ENCODE measurements around the gene MBP.
A peak's percentile ranks its signal among the peaks of the same experiment; 100 is the strongest.

Gene MBP

DNA sequence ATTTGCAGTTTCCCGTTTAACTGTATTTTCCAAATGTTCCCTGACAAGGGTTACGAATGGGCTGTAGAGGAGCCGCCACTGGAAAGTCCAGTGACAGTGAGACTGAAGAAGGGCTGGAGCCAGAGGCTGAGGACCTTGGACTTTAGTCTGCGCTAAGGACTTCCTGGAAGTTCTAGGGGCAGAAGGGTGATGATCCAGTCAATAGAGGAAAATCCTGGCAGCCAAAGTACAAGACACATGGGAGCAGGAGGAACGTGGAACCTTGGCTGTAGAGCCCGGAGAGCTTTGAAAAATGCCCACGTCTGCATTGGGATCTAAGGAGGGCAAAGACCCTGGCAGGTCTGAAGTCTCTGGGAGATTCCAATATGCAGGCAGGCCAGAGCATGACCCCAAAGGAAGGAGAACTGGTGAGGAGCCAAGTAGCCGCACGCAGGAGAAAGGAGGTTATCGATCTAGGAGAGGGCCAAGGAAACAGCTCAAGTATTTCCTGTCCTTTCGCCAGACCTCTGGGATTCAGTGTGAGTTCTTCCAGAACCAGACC is 28.5 kb downstream of the MBP start:
- DNase-seq (ENCODE audit: low read depth): no peak
- no peak overlapping the region for H3K4me3 ChIP-seq (ENCODE audit: low read length)
- TF ChIP-seq, protein P1, sequence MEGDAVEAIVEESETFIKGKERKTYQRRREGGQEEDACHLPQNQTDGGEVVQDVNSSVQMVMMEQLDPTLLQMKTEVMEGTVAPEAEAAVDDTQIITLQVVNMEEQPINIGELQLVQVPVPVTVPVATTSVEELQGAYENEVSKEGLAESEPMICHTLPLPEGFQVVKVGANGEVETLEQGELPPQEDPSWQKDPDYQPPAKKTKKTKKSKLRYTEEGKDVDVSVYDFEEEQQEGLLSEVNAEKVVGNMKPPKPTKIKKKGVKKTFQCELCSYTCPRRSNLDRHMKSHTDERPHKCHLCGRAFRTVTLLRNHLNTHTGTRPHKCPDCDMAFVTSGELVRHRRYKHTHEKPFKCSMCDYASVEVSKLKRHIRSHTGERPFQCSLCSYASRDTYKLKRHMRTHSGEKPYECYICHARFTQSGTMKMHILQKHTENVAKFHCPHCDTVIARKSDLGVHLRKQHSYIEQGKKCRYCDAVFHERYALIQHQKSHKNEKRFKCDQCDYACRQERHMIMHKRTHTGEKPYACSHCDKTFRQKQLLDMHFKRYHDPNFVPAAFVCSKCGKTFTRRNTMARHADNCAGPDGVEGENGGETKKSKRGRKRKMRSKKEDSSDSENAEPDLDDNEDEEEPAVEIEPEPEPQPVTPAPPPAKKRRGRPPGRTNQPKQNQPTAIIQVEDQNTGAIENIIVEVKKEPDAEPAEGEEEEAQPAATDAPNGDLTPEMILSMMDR (conservative IDR thresholded peaks at IDR 0.05; ENCODE audit: low read depth, low read length): no peak

GRCh38 chr18:77103187-77103850 is 29.3 kb downstream of the MBP start:
- DNase-seq (ENCODE audit: low read depth): no peak
- no peak overlapping the region for H3K4me3 ChIP-seq (ENCODE audit: low read length)
- TF ChIP-seq, protein P1 (conservative IDR thresholded peaks at IDR 0.05; ENCODE audit: low read depth, low read length): no peak

GRCh38 chr18:77102259-77103040 is 30.1 kb downstream of the MBP start:
- no peak overlapping the region for H3K4me3 ChIP-seq (ENCODE audit: low read length)
- DNase-seq (ENCODE audit: low read depth): peak; percentile 83
- TF ChIP-seq, protein P1 (conservative IDR thresholded peaks at IDR 0.05; ENCODE audit: low read depth, low read length): no peak

GRCh38 chr18:77101410-77102258 is 30.9 kb downstream of the MBP start:
- peak; percentile 89 for DNase-seq (ENCODE audit: low read depth)
- TF ChIP-seq, protein P1 (conservative IDR thresholded peaks at IDR 0.05; ENCODE audit: low read depth, low read length): no peak
- H3K4me3 ChIP-seq (ENCODE audit: low read length): no peak overlapping the region

GRCh38 chr18:77100751-77101355 is 31.7 kb downstream of the MBP start:
- DNase-seq (ENCODE audit: low read depth): no peak
- no peak overlapping the region for H3K4me3 ChIP-seq (ENCODE audit: low read length)
- TF ChIP-seq, protein P1 (conservative IDR thresholded peaks at IDR 0.05; ENCODE audit: low read depth, low read length): no peak

DNA sequence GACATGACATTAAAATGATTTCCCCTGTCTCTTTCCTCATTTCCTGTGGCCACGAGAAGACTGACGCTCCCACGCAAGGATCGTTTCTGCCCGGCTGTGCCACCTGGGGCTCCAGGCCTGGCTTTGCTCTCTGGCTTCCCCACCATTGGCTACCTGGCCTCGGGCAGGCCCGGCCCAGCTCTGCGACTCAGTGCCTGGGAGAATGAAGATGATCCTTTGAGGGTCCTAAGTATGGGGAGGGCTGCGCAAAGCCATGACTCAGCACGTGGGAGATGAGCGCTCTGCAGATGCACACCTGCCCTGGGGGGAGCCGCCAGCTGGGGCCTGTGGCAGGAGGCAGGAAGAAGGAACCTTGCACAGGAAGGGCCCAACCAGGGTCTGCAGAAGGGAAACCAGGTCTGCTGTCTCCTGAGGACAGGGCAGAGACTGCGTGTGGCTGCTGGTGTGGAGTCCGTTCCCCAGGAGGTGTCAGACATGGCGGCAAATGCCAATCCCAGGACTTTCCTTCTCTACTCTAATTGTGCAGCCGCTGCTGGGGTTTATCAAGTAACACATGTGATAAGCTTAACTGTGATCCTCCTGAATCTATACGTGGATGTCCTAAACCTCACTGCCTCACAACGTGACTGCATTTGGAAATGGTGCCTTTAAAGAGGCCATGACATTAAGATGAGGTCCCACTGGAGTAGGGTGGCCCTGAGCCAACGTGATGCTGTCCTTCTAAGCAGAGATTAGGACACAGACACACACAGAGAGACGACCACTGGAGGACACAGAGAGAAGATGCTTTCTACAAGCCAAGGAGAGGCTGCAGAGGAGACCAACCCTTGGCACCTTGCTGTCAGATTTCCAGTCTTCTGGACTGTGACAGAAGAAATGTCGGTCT is 32.9 kb downstream of the MBP start:
- TF ChIP-seq, protein P1 (conservative IDR thresholded peaks at IDR 0.05; ENCODE audit: low read depth, low read length): no peak
- H3K4me3 ChIP-seq (ENCODE audit: low read length): no peak overlapping the region
- DNase-seq (ENCODE audit: low read depth): no peak
